ENCODE measurements around the gene CYP4A22. TPM values are rescaled to one million over a fixed set of nuclear protein-coding genes. Genes with fewer than 3 reads are reported as not detected.
"Not testable (repeated sequence)": the region's sequence is repeated elsewhere in the genome, so short reads cannot be mapped to it uniquely, and the experiment has no call there.

Gene CYP4A22
- total RNA-seq, 4 donors from 2014 or later, result 0.21 TPM; not detected in 3

DNA sequence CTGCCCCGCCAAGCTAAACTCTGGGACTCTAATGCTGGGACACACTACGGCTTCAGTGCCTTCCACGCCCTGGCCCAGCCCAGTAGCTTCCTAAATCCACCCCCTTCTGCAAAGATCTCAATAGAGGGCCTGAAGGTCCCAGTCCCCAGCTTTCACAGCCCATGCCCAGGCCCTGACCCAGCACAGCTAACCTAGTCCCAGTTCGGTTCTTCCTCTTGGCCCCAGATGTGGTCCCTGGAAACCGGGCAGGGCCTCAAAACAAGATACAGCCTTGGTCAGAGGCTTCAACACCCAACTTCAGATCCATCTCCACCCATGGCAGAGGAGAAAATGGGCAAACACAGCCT lies 53.2 kb downstream of the CYP4A22 start:
- H3K4me1 ChIP-seq, result peaks cover 0 to 12% of the 10 kb centered on the region in 2 donors
- H3K27me3 ChIP-seq, result no peaks in the 10 kb centered on the region
- no peaks in the 10 kb centered on the region for H3K36me3 ChIP-seq
- H3K9me3 ChIP-seq, result no peaks in the 10 kb centered on the region
- no peak for DNase-seq
- no peak overlapping the region for H3K27ac ChIP-seq
- intact Hi-C loops (cut with DNase I; ENCODE audit: low total_unique reads), result no loop called here
- TF ChIP-seq, protein P1, sequence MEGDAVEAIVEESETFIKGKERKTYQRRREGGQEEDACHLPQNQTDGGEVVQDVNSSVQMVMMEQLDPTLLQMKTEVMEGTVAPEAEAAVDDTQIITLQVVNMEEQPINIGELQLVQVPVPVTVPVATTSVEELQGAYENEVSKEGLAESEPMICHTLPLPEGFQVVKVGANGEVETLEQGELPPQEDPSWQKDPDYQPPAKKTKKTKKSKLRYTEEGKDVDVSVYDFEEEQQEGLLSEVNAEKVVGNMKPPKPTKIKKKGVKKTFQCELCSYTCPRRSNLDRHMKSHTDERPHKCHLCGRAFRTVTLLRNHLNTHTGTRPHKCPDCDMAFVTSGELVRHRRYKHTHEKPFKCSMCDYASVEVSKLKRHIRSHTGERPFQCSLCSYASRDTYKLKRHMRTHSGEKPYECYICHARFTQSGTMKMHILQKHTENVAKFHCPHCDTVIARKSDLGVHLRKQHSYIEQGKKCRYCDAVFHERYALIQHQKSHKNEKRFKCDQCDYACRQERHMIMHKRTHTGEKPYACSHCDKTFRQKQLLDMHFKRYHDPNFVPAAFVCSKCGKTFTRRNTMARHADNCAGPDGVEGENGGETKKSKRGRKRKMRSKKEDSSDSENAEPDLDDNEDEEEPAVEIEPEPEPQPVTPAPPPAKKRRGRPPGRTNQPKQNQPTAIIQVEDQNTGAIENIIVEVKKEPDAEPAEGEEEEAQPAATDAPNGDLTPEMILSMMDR (IDR thresholded peaks at IDR 0.05), result no peak
- TF ChIP-seq POLR2A (IDR thresholded peaks at IDR 0.05), result no peak
- H3K4me3 ChIP-seq, result no peak overlapping the region

DNA sequence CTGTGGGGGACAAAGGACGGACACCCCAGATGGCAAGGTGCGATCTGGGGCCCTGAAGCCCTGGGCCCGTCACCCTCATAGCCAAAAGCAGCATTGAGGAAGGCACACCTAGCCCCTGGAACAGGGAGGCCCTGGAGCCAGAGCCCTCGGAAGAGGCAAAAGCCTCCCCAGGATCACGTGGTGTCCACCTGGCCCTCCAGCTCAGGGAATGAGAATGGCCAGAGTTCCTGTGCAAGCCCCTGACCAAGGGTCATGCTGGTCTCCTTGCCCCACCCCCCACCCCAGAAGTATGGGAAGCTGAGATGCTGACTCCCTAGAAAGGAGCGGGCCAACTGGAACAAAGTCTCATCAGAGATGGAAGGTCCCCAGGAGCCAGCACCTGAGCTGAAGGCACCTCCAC lies 53.6 kb downstream of the CYP4A22 start:
- no peaks in the 10 kb centered on the region for H3K9me3 ChIP-seq
- H3K4me3 ChIP-seq, result no peak overlapping the region
- peaks cover 0 to 12% of the 10 kb centered on the region in 2 donors for H3K4me1 ChIP-seq
- TF ChIP-seq POLR2A (IDR thresholded peaks at IDR 0.05), result no peak
- TF ChIP-seq, protein P1 (IDR thresholded peaks at IDR 0.05), result no peak
- no peaks in the 10 kb centered on the region for H3K27me3 ChIP-seq
- DNase-seq, result no peak
- no peaks in the 10 kb centered on the region for H3K36me3 ChIP-seq
- no peak overlapping the region for H3K27ac ChIP-seq
- intact Hi-C loops (cut with DNase I; ENCODE audit: low total_unique reads), result no loop called here

DNA sequence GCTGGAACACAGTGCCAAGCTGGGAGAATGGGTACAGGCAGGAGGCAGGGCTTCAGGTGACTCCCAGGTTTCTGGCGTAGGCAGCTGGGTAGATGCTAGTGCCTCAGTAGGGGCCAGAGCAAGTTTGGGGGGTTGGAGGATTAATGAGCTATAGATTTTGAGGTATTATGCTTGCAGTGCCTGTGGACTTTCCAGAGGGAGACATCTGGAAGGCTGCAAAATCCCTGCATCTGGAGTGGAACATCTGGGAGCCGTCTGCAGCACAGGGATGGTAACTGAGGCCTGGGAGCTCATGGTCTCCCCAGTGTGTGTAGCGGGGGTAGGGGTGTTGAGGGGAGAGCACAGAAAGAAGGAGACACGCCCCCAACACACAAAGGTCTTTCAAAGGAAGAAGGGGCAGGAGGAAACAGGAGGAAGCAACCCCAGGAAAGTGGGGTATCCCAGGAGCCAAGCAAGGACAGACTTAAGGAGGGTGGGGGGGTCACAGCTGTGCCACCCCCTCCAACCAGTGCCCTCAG lies 54.8 kb downstream of the CYP4A22 start:
- intact Hi-C loops (cut with DNase I; ENCODE audit: low total_unique reads), result no loop called here
- H3K4me3 ChIP-seq, result no peak overlapping the region
- H3K27ac ChIP-seq, result no peak overlapping the region
- peaks cover 0 to 12% of the 10 kb centered on the region in 2 donors for H3K4me1 ChIP-seq
- H3K36me3 ChIP-seq, result no peaks in the 10 kb centered on the region
- TF ChIP-seq, protein P1 (IDR thresholded peaks at IDR 0.05), result no peak
- TF ChIP-seq POLR2A (IDR thresholded peaks at IDR 0.05), result no peak
- DNase-seq, result no peak
- no peaks in the 10 kb centered on the region for H3K9me3 ChIP-seq
- H3K27me3 ChIP-seq, result no peaks in the 10 kb centered on the region

DNA sequence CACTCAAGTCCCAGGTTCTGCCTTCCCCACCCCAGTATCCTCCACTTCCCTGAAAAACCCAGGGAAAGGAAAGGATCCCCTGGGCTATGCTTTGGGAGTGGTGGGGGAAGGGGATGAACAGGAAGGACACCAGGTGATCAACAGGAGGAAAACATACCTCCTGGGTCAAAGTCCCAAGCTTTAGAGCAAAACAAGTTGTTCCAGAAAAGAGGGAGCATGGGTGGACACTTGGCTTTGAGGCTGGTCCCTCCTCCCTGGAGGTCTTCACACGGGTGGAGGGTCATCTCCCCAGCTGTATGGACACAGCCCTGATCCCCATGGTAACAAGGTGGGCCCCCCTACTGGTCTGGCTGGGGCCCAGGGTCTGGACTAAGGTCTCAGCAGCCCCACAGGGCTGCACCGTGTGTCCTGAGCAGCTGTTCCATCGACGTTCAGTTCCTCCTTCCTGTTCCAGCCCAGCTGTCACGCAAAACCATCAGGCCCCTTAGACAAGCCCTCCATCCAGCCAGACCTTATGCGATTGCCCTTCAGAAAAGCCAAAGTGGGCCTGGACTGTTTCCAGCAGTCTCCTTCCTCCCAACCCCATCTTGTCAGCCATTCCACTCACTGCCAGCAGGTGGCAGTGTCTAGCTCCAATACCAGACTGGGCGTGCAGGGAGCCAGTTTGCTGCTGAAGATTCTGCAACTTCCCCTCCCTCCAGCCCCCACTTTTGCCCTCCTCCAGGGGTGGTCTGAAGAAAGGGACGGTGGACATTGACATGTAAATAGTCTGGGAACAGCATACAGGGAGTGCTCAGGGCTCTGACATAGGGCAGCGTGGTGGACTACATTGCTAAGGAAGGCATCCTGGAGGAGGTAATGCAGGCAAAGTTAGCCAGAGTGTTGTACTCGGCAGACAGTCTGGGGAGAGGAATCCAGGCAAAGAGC lies 55.5 kb downstream of the CYP4A22 start:
- TF ChIP-seq POLR2A (IDR thresholded peaks at IDR 0.05), result no peak
- TF ChIP-seq, protein P1 (IDR thresholded peaks at IDR 0.05), result peak; percentile 65 to 83 (median 81)
- intact Hi-C loops (cut with DNase I; ENCODE audit: low total_unique reads), result no loop called here
- Histone ChIP-seq H3K4me3 (no peak overlapping the region), H3K27me3 (no peaks in the 10 kb centered on the region), H3K4me1 (peaks cover 0 to 12% of the 10 kb centered on the region in 2 donors), H3K36me3 (no peaks in the 10 kb centered on the region), H3K9me3 (no peaks in the 10 kb centered on the region), H3K27ac (no peak overlapping the region)
- DNase-seq, result peak; percentile 70 to 71

DNA sequence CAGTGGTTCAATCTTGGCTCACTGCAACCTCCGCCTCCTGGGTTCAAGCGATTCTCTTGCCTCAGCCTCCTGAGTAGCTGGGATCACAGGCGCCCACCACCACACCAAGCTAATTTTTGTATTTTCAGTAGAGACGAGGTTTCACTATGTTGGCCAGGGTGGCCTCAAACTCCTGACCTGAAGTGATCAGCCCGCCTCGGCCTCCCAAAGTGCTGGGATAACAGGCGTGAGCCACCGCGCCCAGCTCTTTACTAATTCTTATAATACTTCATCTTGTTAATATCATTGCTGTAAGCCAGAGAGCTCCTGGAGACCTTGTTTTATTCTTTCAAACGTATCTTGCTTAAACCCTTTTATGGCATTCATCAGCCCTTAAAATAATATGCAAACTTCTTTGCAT lies 56.3 kb downstream of the CYP4A22 start:
- H3K27ac ChIP-seq; intact Hi-C loops (cut with DNase I; ENCODE audit: low total_unique reads): not testable (repeated sequence)

More for the DNA sequence above, 56.3 kb downstream of the CYP4A22 start:
- H3K27me3 ChIP-seq, H3K9me3 ChIP-seq, H3K36me3 ChIP-seq, DNase-seq, H3K4me3 ChIP-seq: not testable (repeated sequence)
- H3K4me1 ChIP-seq, result peaks cover 0 to 12% of the 10 kb centered on the region in 2 donors
